Thoracic aorta (tissue), 2 donors: Measurements from ENCODE around the gene PTGFRN. TPM values are rescaled to one million over a fixed set of nuclear protein-coding genes. Genes with fewer than 3 reads are reported as not detected.

Experiments used
- ATAC-seq: fragments of 150-250 bp; one replicate; pipeline ENCODE4 v1.8.0; 2017; ENCODE audit warnings: low read depth; ENCODE audit not compliant: insufficient number of reproducible peaks, low FRiP score
- DNase-seq: peaks from one replicate; pipeline ENCODE4 v3.0.0-alpha.2; 2020; ENCODE audit warnings: low spot score
- H3K27ac ChIP-seq, 2 donors: fragments of 200-600 bp; sonication (generic); 1 replicate in 1 of 2; 2 replicates in 1 of 2; pipeline ENCODE4 v1.5.1; 2016; ENCODE audit warnings: mild to moderate bottlenecking in 2 of 2, moderate library complexity in 2 of 2
- H3K27me3 ChIP-seq: fragments of 200-600 bp; sonication (generic); replicated peaks from 2 replicates; pipeline ENCODE4 v1.6.0; 2016; ENCODE audit warnings: mild to moderate bottlenecking; ENCODE audit not compliant: insufficient read depth
- H3K36me3 ChIP-seq: fragments of 200-600 bp; sonication (generic); one replicate; pipeline ENCODE4 v1.5.1; 2016
- H3K4me1 ChIP-seq, 2 donors: fragments of 200-600 bp; sonication (generic); 1 replicate in 1 of 2; 2 replicates in 1 of 2; pipeline versions ENCODE4 v1.5.1 to v1.6.0; 2016; ENCODE audit warnings: low read depth in 2 of 2, mild to moderate bottlenecking in 1 of 2; ENCODE audit not compliant: control insufficient read depth in 1 of 2
- H3K4me3 ChIP-seq: fragments of 200-600 bp; sonication (generic); 2 replicates; pipeline ENCODE4 v1.5.1; 2016; ENCODE audit warnings: mild to moderate bottlenecking
- H3K9me3 ChIP-seq: fragments of 200-600 bp; sonication (generic); 2 replicates; pipeline ENCODE4 v1.5.1; 2016
- CTCF ChIP-seq: fragments of 200-600 bp; sonication (generic); IDR thresholded peaks from one replicate; pipeline ENCODE4 v1.5.1; 2019; ENCODE audit warnings: antibody characterized with exemption
- total RNA-seq, 2 donors: library from RNA; depleted of rRNA; stranded (reverse); fragments of >200 nt; gene quantifications; one replicate each; pipeline versions ENCODE4 v1.1.0 to v1.2.3, GENCODE V29; 2016

The PTGFRN gene
- total RNA-seq, 2 donors from 2014 or later, result 24.5 to 32.7 TPM

- peaks cover 12% of the 10 kb centered on the region for H3K9me3 ChIP-seq
- H3K27ac ChIP-seq, result no peak overlapping the region
- no peaks in the 10 kb centered on the region for H3K27me3 ChIP-seq
- H3K4me1 ChIP-seq, result peaks cover 0 to 8% of the 10 kb centered on the region in 2 donors
- ATAC-seq, result no peak
- TF ChIP-seq CTCF, result no peak
- no peak overlapping the region for H3K4me3 ChIP-seq
- H3K36me3 ChIP-seq, result no peaks in the 10 kb centered on the region
- DNase-seq, result no peak
Observed at GRCh38 chr1:116869611-116870010, 40.1 kb upstream of the PTGFRN start.

GRCh38 chr1:116870300-116870699, 39.4 kb upstream of the PTGFRN start:
- H3K27ac ChIP-seq, result no peak overlapping the region

GRCh38 chr1:116871779-116872146, 38.0 kb upstream of the PTGFRN start:
- peaks cover 8% of the 10 kb centered on the region for H3K9me3 ChIP-seq
- TF ChIP-seq CTCF, result no peak
- H3K27ac ChIP-seq, result no peak overlapping the region
- ATAC-seq (no peak), DNase-seq (no peak)
- H3K4me3 ChIP-seq, result no peak overlapping the region
- no peaks in the 10 kb centered on the region for H3K36me3 ChIP-seq
- H3K4me1 ChIP-seq, result peaks cover 0 to 8% of the 10 kb centered on the region in 2 donors
- H3K27me3 ChIP-seq, result no peaks in the 10 kb centered on the region

More at GRCh38 chr1:116870300-116870699, 39.4 kb upstream of the PTGFRN start:
- H3K27me3 ChIP-seq, result no peaks in the 10 kb centered on the region
- TF ChIP-seq CTCF, result no peak
- H3K4me3 ChIP-seq, result no peak overlapping the region
- ATAC-seq (no peak), DNase-seq (no peak)
- no peaks in the 10 kb centered on the region for H3K36me3 ChIP-seq
- peaks cover 12% of the 10 kb centered on the region for H3K9me3 ChIP-seq
- peaks cover 0 to 8% of the 10 kb centered on the region in 2 donors for H3K4me1 ChIP-seq

GRCh38 chr1:116873680-116874271, 35.9 kb upstream of the PTGFRN start:
- TF ChIP-seq CTCF, result no peak
- Histone ChIP-seq H3K27me3 (no peaks in the 10 kb centered on the region), H3K36me3 (no peaks in the 10 kb centered on the region), H3K4me3 (no peak overlapping the region), H3K4me1 (peaks cover 12 to 22% of the 10 kb centered on the region in 2 donors), H3K9me3 (no peaks in the 10 kb centered on the region), H3K27ac (no peak overlapping the region)
- no peak for DNase-seq
- ATAC-seq, result no peak

- no peak for DNase-seq
- Histone ChIP-seq H3K4me1 (peaks cover 17 to 30% of the 10 kb centered on the region in 2 donors), H3K27ac (no peak overlapping the region), H3K27me3 (no peaks in the 10 kb centered on the region), H3K9me3 (no peaks in the 10 kb centered on the region), H3K36me3 (no peaks in the 10 kb centered on the region), H3K4me3 (no peak overlapping the region)
- no peak for TF ChIP-seq CTCF
- no peak for ATAC-seq
Observed at GRCh38 chr1:116874733-116875249, 34.9 kb upstream of the PTGFRN start.
